Measurements from ENCODE around the gene NINJ1.

DNA sequence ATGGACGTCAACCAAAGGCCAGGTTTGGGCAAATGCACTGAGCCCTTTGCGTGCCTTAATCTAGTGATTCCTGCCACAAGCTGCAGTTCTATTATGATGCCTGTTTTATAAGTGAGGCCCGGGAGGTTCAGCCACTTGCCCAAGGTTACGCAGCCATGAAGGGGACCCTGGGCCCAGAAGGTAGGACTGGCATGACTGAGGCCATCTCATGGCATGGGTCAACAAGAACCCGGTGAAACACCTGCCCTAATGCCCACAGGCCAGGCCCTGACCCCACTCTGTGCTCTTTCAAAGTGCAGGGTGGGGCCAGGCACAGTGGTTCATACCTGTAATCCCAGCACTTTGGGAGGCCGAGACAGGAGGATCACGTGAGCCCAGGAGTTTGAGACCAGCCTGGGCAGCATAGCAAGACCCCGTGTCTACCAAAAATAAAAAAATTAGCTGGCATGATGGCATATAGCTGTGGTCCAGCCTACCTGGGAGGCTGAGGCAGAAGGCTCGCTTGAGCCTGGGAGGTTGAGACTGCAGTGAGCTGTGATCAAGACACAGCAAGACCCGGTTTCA is 8.6 kb downstream of the NINJ1 start:
- no peak for TF ChIP-seq POLR2A (IDR thresholded peaks at IDR 0.05)
- TF ChIP-seq, protein P1, sequence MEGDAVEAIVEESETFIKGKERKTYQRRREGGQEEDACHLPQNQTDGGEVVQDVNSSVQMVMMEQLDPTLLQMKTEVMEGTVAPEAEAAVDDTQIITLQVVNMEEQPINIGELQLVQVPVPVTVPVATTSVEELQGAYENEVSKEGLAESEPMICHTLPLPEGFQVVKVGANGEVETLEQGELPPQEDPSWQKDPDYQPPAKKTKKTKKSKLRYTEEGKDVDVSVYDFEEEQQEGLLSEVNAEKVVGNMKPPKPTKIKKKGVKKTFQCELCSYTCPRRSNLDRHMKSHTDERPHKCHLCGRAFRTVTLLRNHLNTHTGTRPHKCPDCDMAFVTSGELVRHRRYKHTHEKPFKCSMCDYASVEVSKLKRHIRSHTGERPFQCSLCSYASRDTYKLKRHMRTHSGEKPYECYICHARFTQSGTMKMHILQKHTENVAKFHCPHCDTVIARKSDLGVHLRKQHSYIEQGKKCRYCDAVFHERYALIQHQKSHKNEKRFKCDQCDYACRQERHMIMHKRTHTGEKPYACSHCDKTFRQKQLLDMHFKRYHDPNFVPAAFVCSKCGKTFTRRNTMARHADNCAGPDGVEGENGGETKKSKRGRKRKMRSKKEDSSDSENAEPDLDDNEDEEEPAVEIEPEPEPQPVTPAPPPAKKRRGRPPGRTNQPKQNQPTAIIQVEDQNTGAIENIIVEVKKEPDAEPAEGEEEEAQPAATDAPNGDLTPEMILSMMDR (IDR thresholded peaks at IDR 0.05): no peak

All from Peyer's patch (tissue), 4 donors.